ENCODE results near the gene PCMT1. TPM values are rescaled to one million over a fixed set of nuclear protein-coding genes. Genes with fewer than 3 reads are reported as not detected.

PCMT1 gene
- total and polyA plus RNA-seq, 9 of the 15 experiments (the other 6 are each of a cell fraction or from before 2014, with no cell fraction given): 217 to 541 (median 327) TPM

DNA sequence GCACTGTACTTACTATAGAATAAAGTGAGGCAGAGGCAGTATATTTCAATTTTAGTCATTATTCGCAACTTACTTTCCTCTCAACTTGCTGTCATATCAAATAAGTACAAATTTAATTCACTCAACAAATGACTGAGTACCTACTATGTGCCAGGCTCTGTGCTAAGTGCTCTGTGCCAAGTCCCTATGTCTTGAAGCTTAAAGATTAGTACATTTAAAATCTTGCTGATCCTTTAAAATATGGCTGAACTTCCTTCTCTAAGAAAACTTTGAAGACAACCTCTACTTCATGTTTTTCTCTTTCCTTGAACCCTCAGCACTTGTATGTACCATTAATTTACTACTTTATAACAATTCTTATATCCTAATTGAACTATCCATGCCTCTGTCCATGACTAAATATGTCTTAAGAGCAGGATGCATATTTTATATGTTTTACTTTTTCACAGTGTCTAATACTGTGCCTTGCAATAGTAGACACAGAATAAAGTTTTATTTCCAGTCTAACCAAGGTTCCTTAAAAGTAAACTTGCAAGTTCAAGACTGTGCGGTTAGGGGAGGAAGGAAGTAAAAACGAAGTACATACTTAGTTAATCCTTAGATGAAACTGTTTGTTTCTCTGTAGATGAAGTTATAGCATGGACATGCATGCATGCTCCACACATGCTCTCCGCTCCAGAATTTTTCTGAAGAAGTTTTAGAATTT lies 21.6 kb upstream of the PCMT1 start:
- Histone ChIP-seq H3K27ac (ENCODE audit: extremely low read depth, low read depth, low read length) (peak overlapping the region; percentile 95), H3K9me1 (ENCODE audit: control insufficient read depth, insufficient read depth, low read length) (no peaks in the 10 kb centered on the region), H4K20me1 (replicated peaks; ENCODE audit: control insufficient read depth, insufficient read depth, low read length) (no peaks in the 10 kb centered on the region), H3K27me3 (ENCODE audit: control insufficient read depth in 2 of 2, insufficient read depth in 2 of 2, low read length in 2 of 2) (no peaks in the 10 kb centered on the region), H3K4me1 (replicated peaks in 1 of 2; ENCODE audit: control insufficient read depth in 2 of 2, insufficient read depth in 2 of 2, low read length in 2 of 2) (peaks cover 20 to 41% of the 10 kb centered on the region in 2 experiments), H3K9ac (ENCODE audit: insufficient read depth in 1 of 2, low read depth in 2 of 2, low read length in 2 of 2) (peak overlapping the region in 1 of 2 experiments; percentile 64; a peak in 2 of 4 replicates), H3K9me3 (replicated peaks; ENCODE audit: control insufficient read depth, insufficient read depth, low read depth, low read length) (no peaks in the 10 kb centered on the region), H3K4me3 (no peak overlapping the region), H3K79me2 (ENCODE audit: control insufficient read depth, insufficient read depth, low read length) (peaks cover 14% of the 10 kb centered on the region; the same call in 2 of the 3 replicates), H2AFZ (ENCODE audit: low read depth, low read length) (peak overlapping the region; percentile 58), H3K4me2 (ENCODE audit: insufficient read depth, low read length) (peak overlapping the region; percentile 72), H3K36me3 (ENCODE audit: control insufficient read depth, insufficient read depth, low read length) (peaks cover 83% of the 10 kb centered on the region)
- ATAC-seq: peak; percentile 65
- intact Hi-C loops (cut with micrococcal nuclease) (loop anchor here (1.0 kb wide), 1 partner anchor 18 kb away; the partner anchor contains the start of gene NUP43), in situ Hi-C loops (cut with MboI) (loop anchor here (10.0 kb wide), 1 partner anchor 197 kb away; the partner anchor contains the start of gene RAET1G)
- FAIRE-seq: no peak
- POLR2A ChIA-PET: interaction anchor here (0.6 to 2.6 kb wide), 9 partner anchors 10 to 50 kb away, joined by 3 to 13 read pairs (median 4); partner anchors contain the start of genes LATS1, NUP43 and PCMT1
- WGBS (ENCODE audit: insufficient coverage, low coverage, missing lambda C conversion rate): 16% methylated on average over 4 of the region's 4 CpGs
- CTCF ChIA-PET (ENCODE audit: low intra/inter-chr PET ratio): no interaction called here
- BruUV-seq (replicated peaks): no TSS peak
- no peak for DNase-seq (ENCODE audit: extremely low read depth in 1 of 4, low spot score in 3 of 4)
- no peak for TF ChIP-seq ZNF224 (CRISPR knock-in tag; IDR thresholded peaks at IDR 0.05)
- peak; percentile 68; the same call in 1 of the 2 replicates for TF ChIP-seq ETV1 (tag; conservative IDR thresholded peaks at IDR 0.05; ENCODE audit: low read depth)
- 0 out of 2 replicates have a peak, but pooled peaks have one; percentile 4 for TF ChIP-seq ADNP (tag; IDR thresholded peaks at IDR 0.05)
- 0 out of 2 replicates have a peak, but pooled peaks have one; percentile 23 for TF ChIP-seq ZKSCAN8 (CRISPR knock-in tag; IDR thresholded peaks at IDR 0.05)
- no peak for TF ChIP-seq ZNF586 (CRISPR knock-in tag; conservative IDR thresholded peaks at IDR 0.05)
- no peak for TF ChIP-seq ZNF561 (CRISPR knock-in tag; conservative IDR thresholded peaks at IDR 0.05)
- TF ChIP-seq CHCHD3 (CRISPR knock-in tag; IDR thresholded peaks at IDR 0.05): peak; percentile 21; the same call in 1 of the 2 replicates
- 0 out of 2 replicates have a peak, but pooled peaks have one; percentile 28 for TF ChIP-seq ZNF311 (CRISPR knock-in tag; IDR thresholded peaks at IDR 0.05)
- TF ChIP-seq, protein P1, sequence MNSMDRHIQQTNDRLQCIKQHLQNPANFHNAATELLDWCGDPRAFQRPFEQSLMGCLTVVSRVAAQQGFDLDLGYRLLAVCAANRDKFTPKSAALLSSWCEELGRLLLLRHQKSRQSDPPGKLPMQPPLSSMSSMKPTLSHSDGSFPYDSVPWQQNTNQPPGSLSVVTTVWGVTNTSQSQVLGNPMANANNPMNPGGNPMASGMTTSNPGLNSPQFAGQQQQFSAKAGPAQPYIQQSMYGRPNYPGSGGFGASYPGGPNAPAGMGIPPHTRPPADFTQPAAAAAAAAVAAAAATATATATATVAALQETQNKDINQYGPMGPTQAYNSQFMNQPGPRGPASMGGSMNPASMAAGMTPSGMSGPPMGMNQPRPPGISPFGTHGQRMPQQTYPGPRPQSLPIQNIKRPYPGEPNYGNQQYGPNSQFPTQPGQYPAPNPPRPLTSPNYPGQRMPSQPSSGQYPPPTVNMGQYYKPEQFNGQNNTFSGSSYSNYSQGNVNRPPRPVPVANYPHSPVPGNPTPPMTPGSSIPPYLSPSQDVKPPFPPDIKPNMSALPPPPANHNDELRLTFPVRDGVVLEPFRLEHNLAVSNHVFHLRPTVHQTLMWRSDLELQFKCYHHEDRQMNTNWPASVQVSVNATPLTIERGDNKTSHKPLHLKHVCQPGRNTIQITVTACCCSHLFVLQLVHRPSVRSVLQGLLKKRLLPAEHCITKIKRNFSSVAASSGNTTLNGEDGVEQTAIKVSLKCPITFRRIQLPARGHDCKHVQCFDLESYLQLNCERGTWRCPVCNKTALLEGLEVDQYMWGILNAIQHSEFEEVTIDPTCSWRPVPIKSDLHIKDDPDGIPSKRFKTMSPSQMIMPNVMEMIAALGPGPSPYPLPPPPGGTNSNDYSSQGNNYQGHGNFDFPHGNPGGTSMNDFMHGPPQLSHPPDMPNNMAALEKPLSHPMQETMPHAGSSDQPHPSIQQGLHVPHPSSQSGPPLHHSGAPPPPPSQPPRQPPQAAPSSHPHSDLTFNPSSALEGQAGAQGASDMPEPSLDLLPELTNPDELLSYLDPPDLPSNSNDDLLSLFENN (IDR thresholded peaks at IDR 0.05; ENCODE audit: low read depth in 2 of 2, low read length in 2 of 2): no peak
- 0 out of 2 replicates have a peak, but pooled peaks have one; percentile 7 for TF ChIP-seq GTF2E2 (tag; IDR thresholded peaks at IDR 0.05)
- no peak for TF ChIP-seq BCL6 (CRISPR knock-in tag; IDR thresholded peaks at IDR 0.05)
- TF ChIP-seq NCOA2 (IDR thresholded peaks at IDR 0.05; ENCODE audit: partially characterized antibody in 2 of 2): peak in 1 of 2 experiments; percentile 17
- TF ChIP-seq MAFF (IDR thresholded peaks at IDR 0.05; ENCODE audit: low read length): 0 out of 2 replicates have a peak, but pooled peaks have one; percentile 1
- TF ChIP-seq HNRNPK (IDR thresholded peaks at IDR 0.05; ENCODE audit: low read depth, low read length, poor library complexity, severe bottlenecking): no peak
- TF ChIP-seq FOSL1 (tag; conservative IDR thresholded peaks at IDR 0.05): 0 out of 2 replicates have a peak, but pooled peaks have one; percentile 8
- TF ChIP-seq ZNF3 (CRISPR knock-in tag; IDR thresholded peaks at IDR 0.05): 0 out of 2 replicates have a peak, but pooled peaks have one; percentile 36
- TF ChIP-seq SPI1 (IDR thresholded peaks at IDR 0.05; ENCODE audit: borderline replicate concordance, low read depth, low read length): peak; percentile 62; the same call in 1 of the 2 replicates
